Measurements from ENCODE around the gene SLC25A6.
"Not testable (repeated sequence)": the region's sequence is repeated elsewhere in the genome, so short reads cannot be mapped to it uniquely, and the experiment has no call there.

Gene SLC25A6

DNA sequence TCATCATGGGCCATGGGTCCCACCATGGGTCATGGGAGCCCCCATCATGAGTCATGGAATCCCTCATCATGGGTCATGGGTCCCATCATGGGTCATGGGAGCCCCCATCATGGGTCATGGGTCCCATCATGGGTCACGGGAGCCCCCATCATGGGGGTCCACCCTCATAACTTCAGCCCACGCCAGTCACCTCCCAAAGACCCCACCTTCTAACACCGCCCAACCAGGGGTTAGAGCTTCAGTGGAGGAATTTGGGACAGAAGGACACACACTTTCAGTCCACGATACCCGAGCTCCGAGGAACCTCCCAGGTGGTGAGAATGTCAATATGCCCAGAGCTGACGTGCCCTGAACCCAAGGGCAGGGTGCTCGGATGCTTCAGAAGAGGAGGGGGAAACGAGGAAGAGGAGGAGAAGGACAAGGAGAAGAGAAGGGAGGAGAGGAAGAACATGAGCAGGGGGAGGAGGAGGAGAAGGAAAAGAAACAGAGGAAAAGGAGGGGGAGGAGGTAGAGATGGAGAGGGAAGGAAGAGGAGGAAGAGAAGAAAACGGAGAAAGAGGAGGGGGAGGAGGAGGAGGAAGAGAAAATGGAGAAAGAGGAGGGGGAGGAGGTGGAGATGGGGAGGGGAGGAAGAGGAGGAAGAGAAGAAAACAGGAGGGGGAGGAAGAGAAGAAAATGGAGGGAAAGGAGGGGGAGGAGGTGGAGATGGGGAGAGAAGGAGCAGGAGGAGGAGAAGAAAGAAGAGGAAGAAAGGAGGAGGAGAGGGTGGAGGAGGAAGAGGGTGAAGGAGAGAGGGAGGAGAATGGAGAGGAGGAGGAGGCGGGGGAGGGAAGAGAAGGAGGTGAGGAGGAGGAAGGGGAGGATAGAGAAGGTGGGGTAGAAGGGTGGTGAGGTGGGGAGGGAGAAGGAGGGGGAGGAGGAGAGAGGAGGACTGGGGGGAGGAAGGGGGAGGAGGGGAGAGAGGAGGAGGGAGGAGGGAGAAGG lies 37.6 kb downstream of the SLC25A6 start:
- DNase-seq (ENCODE audit: low read depth): no peak

- no peak for DNase-seq (ENCODE audit: low read depth)
Measured at GRCh38 chrX:1351981-1352714, 39.8 kb downstream of the SLC25A6 start.

GRCh38 chrX:1349606-1350005 lies 42.3 kb downstream of the SLC25A6 start:
- DNase-seq (ENCODE audit: low read depth): not testable (repeated sequence)

- no peak for DNase-seq (ENCODE audit: low read depth)
Measured at GRCh38 chrX:1341545-1342184, 50.2 kb downstream of the SLC25A6 start.

- DNase-seq (ENCODE audit: low read depth): no peak
Measured at GRCh38 chrX:1336948-1337779, 54.7 kb downstream of the SLC25A6 start.

DNA sequence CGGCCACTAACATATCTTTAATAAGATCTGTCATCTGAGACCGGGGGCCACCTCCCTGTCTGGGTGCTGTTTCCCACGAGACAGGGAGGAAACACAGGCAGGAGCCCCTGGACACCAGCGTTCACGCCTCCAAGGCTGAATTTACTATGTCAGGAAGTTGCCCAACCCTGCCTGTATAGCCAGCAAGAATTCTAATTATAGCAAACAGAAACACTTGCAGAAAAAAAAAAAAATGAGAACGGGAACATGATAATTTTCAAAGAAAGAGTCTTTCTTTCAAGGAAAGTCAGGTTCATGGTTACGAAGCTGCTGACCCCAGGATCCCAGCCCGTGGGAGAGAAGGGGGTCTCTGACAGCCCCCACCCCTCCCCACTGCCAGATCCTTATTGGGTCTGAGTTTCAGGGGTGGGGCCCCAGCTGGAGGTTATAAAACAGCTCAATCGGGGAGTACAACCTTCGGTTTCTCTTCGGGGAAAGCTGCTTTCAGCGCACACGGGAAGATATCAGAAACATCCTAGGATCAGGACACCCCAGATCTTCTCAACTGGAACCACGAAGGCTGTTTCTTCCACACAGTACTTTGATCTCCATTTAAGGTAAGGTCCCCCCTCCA lies 55.5 kb downstream of the SLC25A6 start, which contains the start of gene IL3RA:
Gene IL3RA, plus strand, starts transcription at position 455 of the 613 bp plus-strand sequence. CDS start 4,981 bp downstream, outside the sequence.
- DNase-seq (ENCODE audit: low read depth): no peak

All from activated gamma-delta T cell treated with anti-CD3 and anti-CD28 coated beads, Interleukin-2, amount 50 U/mL, for 16 hours (primary cell).